Activated T-helper 1 cell treated with anti-CD3 and anti-CD28 coated beads, Interleukin-2, amount 50 U/mL, for 16 hours (primary cell): ENCODE results near the gene COL23A1.
A peak's percentile ranks its signal among the peaks of the same experiment; 100 is the strongest.

Source experiments
- DNase-seq, 2 donors: peaks; one replicate each; pipeline ENCODE4 v3.0.0-alpha.2; 2020; ENCODE audit warnings: low read depth in 1 of 2, low spot score in 1 of 2

Gene COL23A1

DNA sequence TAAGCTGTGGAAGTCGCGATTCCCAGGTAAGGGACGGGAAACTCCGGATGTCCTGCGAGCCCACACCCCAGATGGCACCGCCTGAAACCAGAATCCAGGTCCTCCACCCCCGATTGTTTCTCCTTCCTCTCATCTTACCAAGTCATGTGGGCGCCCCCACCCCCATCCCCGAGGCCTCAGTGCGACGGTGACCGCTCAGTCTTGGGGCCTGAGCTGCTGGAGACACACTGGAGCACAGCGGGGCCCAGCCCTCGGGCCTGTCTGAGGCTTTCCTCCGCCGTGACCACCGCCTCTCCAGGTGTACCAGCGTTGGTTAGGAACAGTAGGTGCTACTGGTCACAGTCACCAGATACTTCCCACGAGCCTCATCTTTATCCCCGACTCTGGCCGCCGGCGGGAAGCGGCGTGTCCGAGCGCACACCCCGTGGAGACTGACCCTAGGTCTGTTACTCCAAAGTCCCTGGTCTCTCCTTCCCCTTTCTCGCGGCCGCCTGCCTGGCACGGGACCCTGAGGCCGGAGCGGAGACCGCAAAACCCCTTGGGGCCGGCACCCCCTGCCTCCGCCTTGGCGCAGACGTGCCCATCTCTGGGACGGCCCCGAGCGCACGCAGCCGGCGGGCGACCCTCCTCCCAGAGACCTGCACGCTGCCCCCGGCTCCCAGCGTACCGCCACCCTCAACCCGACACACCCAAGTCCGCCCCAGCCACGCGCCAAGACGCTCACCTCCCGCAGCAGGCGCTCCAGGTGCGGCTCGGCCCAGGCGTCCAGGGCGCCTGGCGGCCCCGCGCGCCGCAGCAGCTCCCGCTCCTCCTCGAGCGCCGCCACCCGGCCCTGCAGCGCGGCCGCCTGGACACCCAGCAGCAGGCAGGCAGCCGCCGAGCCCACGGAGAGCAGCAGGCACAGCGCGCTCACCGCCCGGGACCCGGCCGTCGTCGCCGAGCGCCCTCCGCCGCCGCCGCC is 733 bp downstream of the COL23A1 start:
- no peak for DNase-seq

- DNase-seq, result no peak
These were observed 1.4 kb downstream of the COL23A1 start for GRCh38 chr5:178588769-178589168.

GRCh38 chr5:178587763-178588611 is 2.2 kb downstream of the COL23A1 start:
- DNase-seq, result no peak

DNA sequence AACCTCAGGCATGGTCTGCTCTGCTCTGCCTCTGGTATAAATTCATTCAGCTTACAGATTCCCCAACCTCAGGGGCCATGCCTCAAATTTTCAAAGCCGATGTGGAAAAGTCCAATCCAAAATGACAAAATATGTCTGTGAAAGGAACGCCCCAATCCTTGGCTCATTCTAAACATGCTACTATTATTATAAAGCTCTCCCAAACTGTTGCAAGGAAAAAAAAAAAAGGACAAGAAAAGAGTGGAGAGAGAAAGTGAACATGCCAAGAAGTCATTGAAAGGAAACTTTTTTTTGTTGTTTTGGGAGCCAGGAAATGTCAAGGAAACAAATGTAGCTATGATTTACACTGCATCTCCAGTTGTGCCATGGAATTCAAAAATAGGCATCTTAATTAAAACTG is 3.8 kb downstream of the COL23A1 start:
- DNase-seq, result no peak

GRCh38 chr5:178585421-178585820 is 4.8 kb downstream of the COL23A1 start:
- DNase-seq, result peak in 1 of 2 donors; percentile 38

GRCh38 chr5:178583279-178583678 is 6.9 kb downstream of the COL23A1 start:
- DNase-seq, result no peak

DNA sequence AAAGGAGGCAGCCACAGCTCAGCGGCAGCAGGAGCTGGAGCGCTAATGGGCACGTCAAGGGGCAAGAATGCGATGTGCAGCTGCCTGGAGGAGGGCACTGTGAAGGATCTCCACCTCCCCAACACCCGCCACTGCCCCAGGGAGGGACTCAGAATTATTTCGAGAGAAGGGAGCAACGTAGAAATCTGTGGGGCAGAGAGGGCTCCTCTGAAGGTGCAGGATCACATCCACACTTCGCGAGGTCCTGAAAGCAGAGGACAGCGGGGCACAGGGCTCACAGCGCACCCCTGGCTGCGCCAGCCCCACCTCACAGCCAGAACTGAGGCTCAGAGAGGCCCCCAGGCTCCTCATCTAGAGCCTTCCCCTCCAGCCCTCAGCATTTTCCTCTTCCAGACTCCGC is 7.9 kb downstream of the COL23A1 start:
- no peak for DNase-seq

DNA sequence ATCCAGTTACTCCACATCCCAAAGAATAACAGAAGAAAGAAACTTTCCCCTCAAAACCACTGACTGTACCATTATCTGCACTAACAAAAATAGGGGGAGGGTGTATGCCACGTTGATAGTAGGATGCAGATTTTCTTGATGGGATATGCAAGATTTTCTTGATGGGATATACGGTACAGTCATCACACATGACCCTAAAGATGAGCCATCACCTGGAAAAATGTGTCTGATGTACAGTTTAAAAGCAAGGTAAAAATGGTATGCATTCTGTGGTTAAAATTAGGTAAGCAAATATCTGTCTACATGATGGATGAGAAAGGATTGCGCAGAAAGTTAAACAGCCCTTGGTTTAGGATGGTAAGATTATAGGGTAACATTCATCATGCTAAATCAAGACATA is 8.6 kb downstream of the COL23A1 start:
- no peak for DNase-seq

GRCh38 chr5:178580271-178580955 is 9.8 kb downstream of the COL23A1 start:
- no peak for DNase-seq

GRCh38 chr5:178577944-178578343 is 12.2 kb downstream of the COL23A1 start:
- no peak for DNase-seq

DNA sequence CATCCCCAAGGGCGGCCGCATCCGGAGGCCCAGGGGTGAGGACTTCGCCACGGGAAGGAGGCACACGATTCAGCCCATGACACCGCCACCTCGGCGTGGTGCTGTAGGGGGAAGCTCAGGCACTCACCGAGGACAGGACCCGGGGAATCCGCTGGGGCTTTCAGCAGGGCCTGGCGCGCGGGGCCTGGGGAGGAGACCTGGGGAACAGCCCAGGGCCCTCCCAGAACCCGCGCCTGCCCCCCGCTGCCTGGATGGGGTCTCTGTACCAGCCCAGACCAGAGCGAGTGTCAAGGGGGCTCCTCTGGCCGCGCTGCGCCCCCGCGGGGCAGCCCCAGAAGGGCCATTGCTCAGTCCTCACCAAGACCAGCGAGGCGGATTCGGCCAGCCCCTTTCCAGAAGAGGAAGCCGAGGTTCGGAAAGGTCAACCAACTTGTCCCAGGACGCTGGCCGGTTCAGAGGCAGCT is 12.8 kb downstream of the COL23A1 start:
- no peak for DNase-seq

DNA sequence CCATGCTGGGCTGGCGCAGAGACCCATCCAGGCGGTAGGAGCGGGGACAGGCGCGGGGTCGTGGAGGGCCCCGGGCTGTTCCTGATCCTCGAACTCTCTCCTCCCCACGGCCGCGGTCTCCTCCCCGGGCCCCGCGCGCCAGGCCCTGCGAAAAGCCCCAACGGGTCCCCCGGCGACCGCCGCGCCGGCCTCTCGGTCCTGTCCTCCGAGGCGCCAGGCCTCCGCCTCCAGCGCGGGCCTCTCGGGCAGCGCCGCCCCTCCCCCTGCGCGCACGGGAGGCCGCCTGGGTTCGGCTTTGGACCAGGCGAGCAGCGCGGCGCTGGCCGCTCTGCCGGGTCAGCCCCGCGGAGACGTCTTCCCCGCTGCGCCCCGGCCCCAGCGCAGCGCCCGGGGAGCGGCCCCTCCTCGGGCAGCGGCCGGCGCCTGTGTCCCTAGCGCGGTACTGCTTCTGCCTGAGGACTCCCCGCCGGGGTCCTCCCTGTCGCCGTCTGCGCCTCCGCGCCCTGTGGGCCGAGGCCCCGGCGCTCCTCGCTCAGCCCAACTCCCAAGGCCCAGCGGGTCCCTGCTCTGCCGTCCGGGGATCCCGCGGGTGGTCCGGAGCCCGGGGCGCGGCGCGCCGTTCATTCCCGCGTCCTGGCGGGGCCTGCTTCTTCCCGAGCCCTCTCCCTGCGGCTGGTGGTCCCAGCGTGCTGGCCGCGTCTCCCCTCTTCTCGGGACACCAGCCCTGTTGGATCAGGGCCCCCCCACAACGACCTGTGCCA is 13.4 kb downstream of the COL23A1 start:
- DNase-seq, result no peak

GRCh38 chr5:178573216-178573615 is 17.0 kb downstream of the COL23A1 start:
- DNase-seq, result no peak

DNA sequence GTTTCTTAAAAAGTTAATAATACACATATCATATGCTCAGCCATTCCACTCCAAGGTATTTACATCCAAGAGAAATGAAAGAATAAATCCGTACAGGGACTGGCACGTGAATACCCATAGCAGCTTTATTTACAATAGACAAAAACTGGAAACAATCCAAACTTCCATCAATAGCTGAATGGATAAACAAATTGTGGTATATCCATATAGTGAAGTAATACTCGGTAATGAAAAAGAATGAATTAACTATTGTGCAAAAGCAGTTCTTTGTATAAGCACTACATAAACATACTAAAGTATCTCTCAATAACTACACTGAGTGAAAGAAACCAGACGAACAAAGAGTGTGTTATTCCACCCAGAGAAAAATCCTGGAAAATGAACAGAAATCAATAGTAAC is 17.6 kb downstream of the COL23A1 start:
- no peak for DNase-seq

DNA sequence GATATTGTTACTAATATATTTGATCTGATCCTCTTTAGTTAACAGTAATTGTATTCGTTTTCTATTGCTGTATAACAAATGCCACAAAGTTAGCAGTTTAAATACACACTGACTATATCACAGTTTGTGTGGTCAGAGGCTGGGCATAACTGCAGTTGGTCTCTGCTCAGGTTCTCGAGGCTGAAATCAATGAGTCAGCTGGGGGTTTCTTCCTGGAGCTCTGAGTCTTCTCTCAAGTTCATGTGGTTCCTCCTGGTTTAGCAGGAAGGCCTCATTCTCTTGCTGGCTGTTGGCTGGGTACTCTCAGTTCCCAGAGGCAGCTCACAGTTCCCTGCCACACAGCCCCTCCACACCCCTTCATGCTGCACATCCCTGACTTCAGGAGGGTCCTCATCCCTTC is 20.7 kb downstream of the COL23A1 start:
- DNase-seq, result no peak

DNA sequence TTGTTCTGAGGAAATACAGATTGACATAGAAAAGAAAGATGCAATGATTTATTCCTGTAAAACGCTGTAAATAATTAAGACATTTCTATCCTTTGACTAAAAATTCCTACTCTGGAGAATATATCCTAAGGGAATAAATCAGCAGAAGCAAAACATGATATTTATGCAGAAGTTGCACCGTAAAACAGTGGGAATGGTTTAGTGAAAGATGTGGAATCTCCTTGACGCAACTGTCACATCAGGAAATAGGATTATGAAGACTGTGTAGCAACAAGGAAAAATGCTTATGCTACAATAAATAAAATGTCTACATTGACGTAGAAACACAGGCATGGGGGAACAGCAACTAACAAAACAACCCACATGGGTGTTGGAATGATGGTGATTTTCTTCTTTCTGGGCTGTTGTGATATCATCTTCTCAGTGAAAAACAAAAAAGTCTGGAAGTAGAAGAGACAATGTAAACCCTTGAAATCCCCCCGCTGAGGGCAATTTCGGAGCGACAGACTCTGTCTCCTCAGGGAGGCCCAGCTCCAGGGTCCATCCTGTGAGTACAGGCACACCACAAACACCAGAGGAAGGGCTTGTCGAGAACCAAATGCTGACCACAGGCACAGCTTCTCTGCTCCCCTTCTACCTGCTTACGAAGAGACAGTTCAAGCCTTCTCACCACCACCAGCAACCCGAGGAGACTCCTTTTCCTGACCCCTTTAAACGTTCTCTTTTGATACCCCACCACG is 25.2 kb downstream of the COL23A1 start:
- DNase-seq, result no peak

GRCh38 chr5:178564397-178564796 is 25.8 kb downstream of the COL23A1 start:
- no peak for DNase-seq

DNA sequence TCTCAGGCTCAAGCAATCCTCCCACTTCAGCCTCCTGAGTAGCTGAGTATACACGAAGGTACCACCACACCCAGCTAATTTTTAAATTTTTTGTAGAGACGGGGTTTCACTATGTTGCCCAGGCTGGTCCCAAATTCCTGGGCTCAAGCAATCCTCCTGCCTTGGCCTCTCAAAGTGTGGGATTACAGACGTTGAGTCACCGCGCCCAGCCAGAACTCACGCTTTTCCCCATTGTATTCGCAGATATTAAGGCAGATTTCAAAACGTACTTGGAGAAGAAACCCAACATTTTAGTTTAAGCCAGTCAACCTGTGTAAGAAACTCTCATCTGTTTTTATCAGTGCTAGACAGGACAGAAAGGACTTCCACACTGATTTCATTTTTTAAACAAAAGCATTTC is 26.6 kb downstream of the COL23A1 start:
- DNase-seq, result no peak

DNA sequence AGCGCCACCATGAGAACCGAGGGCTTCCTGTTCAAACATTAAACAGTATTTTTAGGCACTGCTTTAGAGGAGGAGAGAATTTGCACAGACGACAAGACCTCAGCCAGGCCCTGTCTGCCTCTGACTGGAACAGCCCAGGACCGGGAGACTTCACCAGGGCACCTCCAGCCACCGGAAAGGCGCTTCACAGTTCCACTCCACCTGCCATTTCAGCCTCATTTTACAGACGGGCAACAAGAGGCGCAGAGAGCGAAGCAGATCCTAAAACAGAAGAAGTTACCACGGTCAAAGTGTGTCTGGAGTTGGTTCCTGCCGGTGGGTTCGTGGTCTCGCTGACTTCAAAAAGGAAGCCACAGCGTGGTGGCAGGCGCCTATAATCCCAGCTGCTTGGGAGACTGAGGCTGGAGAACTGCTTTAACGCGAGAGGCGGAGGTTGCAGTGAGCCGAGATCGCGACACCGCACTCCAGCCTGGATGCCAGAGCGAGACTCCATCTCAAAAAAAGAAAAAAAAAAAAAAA is 28.4 kb downstream of the COL23A1 start:
- DNase-seq, result no peak

DNA sequence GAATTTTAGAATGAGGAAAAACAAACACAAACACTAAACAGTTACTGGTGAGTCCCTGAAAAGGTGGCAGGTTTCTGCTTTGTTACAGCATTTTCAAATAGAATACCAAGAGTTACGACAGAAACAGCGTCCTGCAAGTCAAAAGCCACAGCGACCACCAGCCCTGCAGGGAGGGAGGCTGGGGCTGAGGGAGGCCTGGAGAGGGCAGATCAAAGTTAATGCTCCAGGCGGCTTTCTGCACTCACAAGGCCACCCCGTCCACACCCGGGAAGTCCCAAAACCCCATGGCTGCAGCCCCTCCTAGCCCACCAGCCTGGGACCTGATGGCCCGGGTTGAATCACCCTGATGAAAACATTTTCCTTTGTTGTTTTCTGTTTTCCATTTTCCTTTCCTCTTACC is 29.3 kb downstream of the COL23A1 start:
- no peak for DNase-seq
